K562 (cell line): ENCODE measurements around the gene ATF4. TPM values are rescaled to one million over a fixed set of nuclear protein-coding genes. Genes with fewer than 3 reads are reported as not detected.

ENCODE experiments used
- ATF2 ChIP-seq: sonication (generic); formaldehyde crosslinking; IDR thresholded peaks from 2 replicates; pipeline ENCODE4 v1.8.1; 2022; ENCODE audit warnings: missing genetic modification reagents
- CAMTA2 ChIP-seq: fragments of 250-450 bp; sonication (Bioruptor Pico); conservative IDR thresholded peaks from 2 replicates; pipeline ENCODE4 v1.5.1; 2022
- COPS2 ChIP-seq: fragments of 450-650 bp; conservative IDR thresholded peaks from 2 replicates; pipeline ENCODE4 v1.6.1; 2016; ENCODE audit warnings: mild to moderate bottlenecking, moderate library complexity
- E2F1 ChIP-seq: sonication (generic); formaldehyde crosslinking; IDR thresholded peaks from 2 replicates; pipeline ENCODE4 v1.8.1; 2023; ENCODE audit warnings: mild to moderate bottlenecking, missing genetic modification reagents, moderate library complexity
- ETS1 ChIP-seq: conservative IDR thresholded peaks from 2 replicates; pipeline ENCODE4 v1.6.1; 2011; ENCODE audit warnings: low read depth, mild to moderate bottlenecking, low read length; ENCODE audit not compliant: control insufficient read depth
- HNRNPK ChIP-seq: fragments of 200-400 bp; formaldehyde crosslinking; IDR thresholded peaks from one replicate; pipeline ENCODE4 v1.6.1; 2018; ENCODE audit warnings: mild to moderate bottlenecking, low read depth, low read length; ENCODE audit not compliant: poor library complexity, severe bottlenecking
- JUND ChIP-seq, 2 experiments: IDR thresholded peaks; 2 replicates in 1 of 2; 3 replicates in 1 of 2; pipeline ENCODE4 v1.6.1; 2011; ENCODE audit warnings: borderline replicate concordance in 2 of 2, low read depth in 2 of 2, low read length in 2 of 2, improper control_type of control experiment in 1 of 2, missing biosample characterization in 1 of 2, missing genetic modification characterization in 1 of 2, missing genetic modification reagents in 1 of 2
- MTA1 ChIP-seq: fragments of 450-650 bp; IDR thresholded peaks from 2 replicates; pipeline ENCODE4 v1.6.1; 2017; ENCODE audit warnings: borderline replicate concordance
- RBFOX2 ChIP-seq: fragments of 200-400 bp; formaldehyde crosslinking; IDR thresholded peaks from 2 replicates; pipeline ENCODE4 v1.6.1; 2017; ENCODE audit warnings: low read depth, mild to moderate bottlenecking, low read length, moderate library complexity
- RBM15 ChIP-seq: fragments of 200-400 bp; formaldehyde crosslinking; IDR thresholded peaks from 2 replicates; pipeline ENCODE4 v1.6.1; 2018; ENCODE audit warnings: mild to moderate bottlenecking, low read length, moderate library complexity; ENCODE audit not compliant: insufficient read depth
- SFPQ ChIP-seq: fragments of 200-400 bp; formaldehyde crosslinking; IDR thresholded peaks from 2 replicates; pipeline ENCODE4 v1.6.1; 2017; ENCODE audit warnings: mild to moderate bottlenecking, low read depth, low read length, moderate library complexity
- ZBTB17 ChIP-seq: fragments of 450-650 bp; formaldehyde crosslinking; IDR thresholded peaks from 2 replicates; pipeline ENCODE4 v1.4.0; 2020; ENCODE audit warnings: mild to moderate bottlenecking
- ZBTB49 ChIP-seq: sonication (generic); formaldehyde crosslinking; IDR thresholded peaks from 2 replicates; pipeline ENCODE4 v1.8.0; 2022; ENCODE audit warnings: missing genetic modification reagents, mild to moderate bottlenecking, borderline replicate concordance
- ZNF263 ChIP-seq: sonication (generic); formaldehyde crosslinking; IDR thresholded peaks from 2 replicates; pipeline ENCODE4 v1.8.0; 2022; ENCODE audit warnings: mild to moderate bottlenecking, missing genetic modification reagents, borderline replicate concordance
- polyA plus RNA-seq, 8 experiments: library from polyadenylated mRNA; depleted of rRNA in 4 of 8; stranded (reverse) in 5 of 8; unstranded in 3 of 8; fragments of >200 nt; fragmentation: Nextera tagmentation in 2 of 8; fragmentation: Illumina TruSeq in 1 of 8; extraction: Ambion mirVana in 2 of 8; extraction: Trizol in 1 of 8; gene quantifications; 2 replicates each; pipeline versions ENCODE4 v1.2.1 to v1.2.3, GENCODE V29; 2011 to 2014; ENCODE audit warnings: inconsistent platforms in 1 of 8, missing spikeins in 1 of 8
- total RNA-seq, 7 experiments: library from RNA; depleted of rRNA in 6 of 7; stranded (reverse); fragments of >200 nt in 6 of 7; fragmentation: Illumina TruSeq in 2 of 7; extraction: Trizol in 2 of 7; gene quantifications; 2 replicates each; pipeline versions ENCODE4 v1.2.1 to v1.2.3, GENCODE V29; 2011 to 2021; ENCODE audit warnings: low replicate concordance in 1 of 7
- TF ChIP-seq, protein P1 (sequence below): fragments of 250-450 bp; sonication (Bioruptor Pico); IDR thresholded peaks from 2 replicates; pipeline ENCODE4 v1.8.0; 2022; ENCODE audit warnings: moderate library complexity, mild to moderate bottlenecking, inconsistent platforms

The ATF4 gene
- total and polyA plus RNA-seq, 9 of the 15 experiments (the other 6 are each of a cell fraction or from before 2014, with no cell fraction given), result 93.1 to 723 (median 355) TPM

DNA sequence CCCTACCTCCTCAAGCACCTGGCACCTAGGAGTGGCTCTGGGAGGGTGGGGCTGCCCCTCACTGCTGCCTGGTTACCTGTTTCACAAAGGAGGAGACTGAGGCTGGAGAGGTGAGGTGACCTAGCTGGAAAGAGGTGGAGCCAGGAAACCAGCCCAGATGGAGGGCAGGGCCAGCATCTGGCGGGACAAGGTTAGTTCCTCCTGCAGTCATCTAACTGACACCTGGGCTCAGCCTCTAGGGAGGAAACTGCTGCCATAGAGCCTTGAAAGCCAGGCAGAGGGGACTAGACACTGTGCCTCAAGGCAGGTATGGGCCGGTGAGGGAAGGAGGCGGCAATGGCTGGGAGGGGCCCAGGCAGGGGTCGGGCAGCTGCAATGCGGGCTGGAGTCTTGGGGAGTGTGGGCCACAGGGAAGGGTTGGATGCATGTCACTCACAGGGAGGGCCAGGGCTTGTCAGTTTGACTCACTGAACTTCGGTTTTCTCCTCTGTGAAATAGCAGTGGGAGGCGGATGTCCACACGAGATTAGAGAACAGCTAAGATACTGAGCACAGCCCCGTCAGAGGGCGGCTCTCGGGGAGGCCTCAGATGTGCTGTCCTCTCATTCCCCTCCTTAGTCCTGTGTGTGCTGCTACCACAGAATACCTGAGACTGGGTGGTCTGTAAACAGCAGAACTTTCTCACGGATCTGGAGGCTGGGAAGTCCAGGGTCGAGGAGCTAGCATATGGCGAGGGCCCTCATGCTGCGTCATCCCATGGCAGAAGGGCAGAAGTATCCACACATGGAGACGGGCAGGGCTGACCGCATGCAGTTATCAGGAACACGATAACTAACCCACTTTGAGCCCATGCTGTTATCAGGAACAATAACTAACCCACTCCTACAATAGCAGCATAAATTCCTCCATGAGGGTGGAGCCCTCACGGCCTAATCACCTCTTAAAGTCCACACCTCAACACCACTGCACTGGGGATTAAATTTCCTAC lies 47.5 kb upstream of the ATF4 start (continued):
- no peak for TF ChIP-seq E2F1
- TF ChIP-seq ZBTB17 (CRISPR knock-in tag), result no peak
- TF ChIP-seq, protein P1, sequence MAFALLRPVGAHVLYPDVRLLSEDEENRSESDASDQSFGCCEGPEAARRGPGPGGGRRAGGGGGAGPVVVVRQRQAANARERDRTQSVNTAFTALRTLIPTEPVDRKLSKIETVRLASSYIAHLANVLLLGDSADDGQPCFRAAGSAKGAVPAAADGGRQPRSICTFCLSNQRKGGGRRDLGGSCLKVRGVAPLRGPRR, result no peak
- no peak for TF ChIP-seq SFPQ
- no peak for TF ChIP-seq HNRNPK
- TF ChIP-seq ATF2 (CRISPR knock-in tag), result no peak
- TF ChIP-seq JUND (IDR thresholded peaks at IDR 0.05; ENCODE audit: borderline replicate concordance, low read depth, low read length), result no peak; the same call in 1 of the 2 replicates
- peak; percentile 59; the same call in 2 of the 3 replicates for TF ChIP-seq JUND (tag; IDR thresholded peaks at IDR 0.05; ENCODE audit: borderline replicate concordance, low read depth, low read length)
- 0 out of 2 replicates have a peak, but pooled peaks have one; percentile 30 for TF ChIP-seq MTA1
- 0 out of 2 replicates have a peak, but pooled peaks have one; percentile 34 for TF ChIP-seq ETS1
- TF ChIP-seq RBM15, result no peak
- no peak for TF ChIP-seq COPS2
- no peak for TF ChIP-seq CAMTA2 (CRISPR knock-in tag)
- no peak for TF ChIP-seq ZBTB49 (CRISPR knock-in tag)
- TF ChIP-seq ZNF263 (CRISPR knock-in tag), result peak; percentile 88
- peak; percentile 59; the same call in 1 of the 2 replicates for TF ChIP-seq RBFOX2
